Common myeloid progenitor, CD34-positive (primary cell): ENCODE results near the gene MEIS1.

Experiments used
- CTCF ChIA-PET: fragments of 350-600 bp; sonication (Branson Sonifier 250); formaldehyde crosslinking; loops from one replicate; lab custom pipeline; 2021; ENCODE audit warnings: antibody characterized with exemption; lab: Charles Lee
- POLR2A ChIA-PET: fragments of 350-600 bp; sonication (Branson Sonifier 250); formaldehyde crosslinking; loops from one replicate; lab custom pipeline; 2021; ENCODE audit warnings: antibody characterized with exemption; lab: Charles Lee
- DNase-seq, 3 donors: peaks; one replicate each; pipeline versions ENCODE4 v3.0.0 to v3.0.0-alpha.2; 2013
- H3K27ac ChIP-seq, 2 experiments: 1 replicate in 1 of 2; 2 replicates in 1 of 2; pipeline ENCODE4 v1.7.0; 2013; ENCODE audit warnings: inconsistent platforms in 2 of 2, low read length in 2 of 2, mild to moderate bottlenecking in 2 of 2, low read depth in 1 of 2, moderate library complexity in 1 of 2; ENCODE audit not compliant: severe bottlenecking in 2 of 2, insufficient read depth in 1 of 2, poor library complexity in 1 of 2
- H3K27me3 ChIP-seq, 5 experiments: replicated peaks in 2 of 5; 1 replicate in 3 of 5; 2 replicates in 2 of 5; pipeline versions ENCODE4 v1.6.1 to v1.7.0; 2013; ENCODE audit warnings: low read length in 4 of 5, mild to moderate bottlenecking in 2 of 5, moderate library complexity in 2 of 5, inconsistent platforms in 1 of 5; ENCODE audit not compliant: insufficient read depth in 5 of 5, control insufficient read depth in 4 of 5
- H3K36me3 ChIP-seq, 4 experiments: 1 replicate in 2 of 4; 2 replicates in 2 of 4; pipeline versions ENCODE4 v1.6.1 to v1.7.0; 2013; ENCODE audit warnings: low read length in 3 of 4, control low read depth in 1 of 4, mild to moderate bottlenecking in 1 of 4; ENCODE audit not compliant: control insufficient read depth in 4 of 4, insufficient read depth in 4 of 4
- H3K4me1 ChIP-seq, 4 experiments: 1 replicate in 3 of 4; 2 replicates in 1 of 4; pipeline versions ENCODE4 v1.6.1 to v1.7.1; 2013; ENCODE audit warnings: low read length in 3 of 4, mild to moderate bottlenecking in 3 of 4, control low read depth in 1 of 4, inconsistent platforms in 1 of 4, moderate library complexity in 1 of 4; ENCODE audit not compliant: control insufficient read depth in 4 of 4, insufficient read depth in 4 of 4; ENCODE audit errors: control extremely low read depth in 1 of 4
- H3K4me3 ChIP-seq, 7 experiments: 1 replicate in 4 of 7; 2 replicates in 3 of 7; pipeline versions ENCODE4 v1.5.1 to v1.7.0; 2013; ENCODE audit warnings: mild to moderate bottlenecking in 7 of 7, low read length in 6 of 7, moderate library complexity in 6 of 7, inconsistent platforms in 2 of 7, low read depth in 2 of 7, control low read depth in 1 of 7; ENCODE audit not compliant: insufficient read depth in 4 of 7, control insufficient read depth in 1 of 7; ENCODE audit errors: extremely low read depth in 1 of 7
- H3K9me3 ChIP-seq, 5 experiments: 1 replicate in 4 of 5; 2 replicates in 1 of 5; pipeline versions ENCODE4 v1.6.1 to v1.7.1; 2013; ENCODE audit warnings: low read length in 4 of 5, mild to moderate bottlenecking in 2 of 5, inconsistent platforms in 1 of 5, low read depth in 1 of 5, moderate library complexity in 1 of 5; ENCODE audit not compliant: control insufficient read depth in 4 of 5, insufficient read depth in 2 of 5; ENCODE audit errors: control extremely low read depth in 1 of 5
- WGBS: methylation state at CpG from one replicate; pipeline ENCODE4 v1.1.5; 2013; ENCODE audit not compliant: insufficient coverage; 5-methylcytosine and 5-hydroxymethylcytosine counted together

Gene MEIS1

DNA sequence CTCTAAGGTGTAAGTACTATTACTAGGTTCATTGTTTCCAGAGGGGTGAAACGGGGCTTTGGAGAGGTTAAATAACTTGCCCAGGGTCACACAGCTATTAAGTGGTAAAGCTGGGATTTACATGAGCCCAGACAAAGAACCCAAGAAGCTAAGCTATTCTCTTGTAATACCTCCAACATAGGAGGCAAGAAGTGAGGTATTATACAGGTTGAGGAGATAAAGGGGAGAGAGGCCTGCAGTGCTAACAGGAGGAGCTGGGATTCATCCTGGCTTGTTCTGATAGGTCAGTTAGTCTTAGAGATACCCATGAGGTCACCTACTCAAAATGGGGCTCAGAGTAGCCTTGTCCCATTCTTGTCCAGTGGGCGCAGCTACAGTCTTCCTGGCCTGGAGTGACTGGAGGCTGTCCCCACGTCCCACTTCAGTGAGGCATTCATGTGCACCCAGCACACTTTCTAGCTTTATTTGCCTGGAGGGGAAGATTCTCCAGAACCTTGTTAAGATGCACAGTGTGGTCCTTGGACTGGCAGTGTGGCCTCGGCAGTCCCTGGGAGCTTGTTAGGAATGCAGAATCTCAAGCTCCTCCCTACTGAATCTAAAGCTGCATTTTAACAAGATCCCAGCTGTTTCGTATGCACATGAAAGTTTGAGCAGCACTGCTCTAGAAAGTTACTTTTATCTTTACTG, 63.5 kb downstream of the MEIS1 start:
- Histone ChIP-seq H3K4me3 (no peak overlapping the region), H3K9me3 (no peaks in the 10 kb centered on the region), H3K36me3 (peaks cover 0 to 37% (median 12%) of the 10 kb centered on the region in 4 experiments), H3K4me1 (peaks cover 13 to 47% (median 24%) of the 10 kb centered on the region in 4 experiments), H3K27me3 (no peaks in the 10 kb centered on the region), H3K27ac (no peak overlapping the region)
- no peak for DNase-seq
- 92% methylated on average over 5 of the region's 5 CpGs for WGBS
- CTCF ChIA-PET: interaction anchor here (0.9 to 3.1 kb wide), 6 partner anchors 9 to 69 kb away, joined by 3 to 14 read pairs (median 7); no protein-coding TSS in a partner anchor
- POLR2A ChIA-PET: no interaction called here

DNA sequence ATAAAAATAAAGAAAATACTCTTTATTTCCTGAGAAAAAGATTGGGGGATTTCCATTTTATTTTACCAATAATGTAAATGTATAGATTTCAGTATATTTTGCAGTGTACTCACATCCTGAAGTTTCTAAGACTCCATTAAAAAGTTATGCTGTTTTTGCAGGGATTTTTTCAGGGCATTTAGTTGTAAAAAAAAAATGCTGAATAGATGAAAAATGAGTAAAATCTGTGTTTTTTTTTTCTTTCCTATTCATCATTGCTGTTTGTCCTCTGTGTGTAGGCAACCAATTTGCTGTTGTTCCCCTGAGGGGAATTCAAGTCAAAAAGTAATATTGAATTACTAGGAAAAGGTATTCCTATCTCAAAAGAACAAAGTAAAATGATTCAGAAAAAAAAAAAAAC, 66.3 kb downstream of the MEIS1 start:
- Histone ChIP-seq H3K4me1 (peaks cover 0 to 21% (median 3%) of the 10 kb centered on the region in 4 experiments), H3K27ac (no peak overlapping the region), H3K4me3 (no peak overlapping the region), H3K36me3 (peaks cover 2 to 37% (median 11%) of the 10 kb centered on the region in 4 experiments), H3K9me3 (no peaks in the 10 kb centered on the region), H3K27me3 (no peaks in the 10 kb centered on the region)
- POLR2A ChIA-PET: no interaction called here
- DNase-seq: no peak
- CTCF ChIA-PET: interaction anchor here (1.4 kb wide), 2 partner anchors 14 to 57 kb away, joined by 4 to 5 read pairs; no protein-coding TSS in a partner anchor

DNA sequence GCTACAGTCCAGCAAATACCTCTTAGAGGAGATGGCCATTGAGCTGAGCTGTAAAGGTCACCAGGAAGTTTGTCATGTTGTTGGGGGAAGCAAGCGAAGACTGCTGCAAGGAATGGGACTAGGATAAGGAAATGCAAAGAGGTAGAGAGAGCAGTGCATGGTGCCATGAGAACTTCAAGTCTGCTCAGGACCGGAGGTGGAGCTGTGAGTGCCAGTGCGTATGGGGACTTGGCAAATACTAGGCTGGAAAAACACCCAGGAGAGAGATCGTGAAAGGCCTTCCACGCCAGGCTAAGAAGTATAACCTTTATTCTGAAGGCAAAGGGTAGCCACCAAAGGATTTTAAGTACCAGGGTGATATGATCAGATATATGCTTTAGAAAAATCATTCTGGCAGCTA, 71.3 kb downstream of the MEIS1 start:
- Histone ChIP-seq H3K4me1 (peaks cover 13 to 42% (median 29%) of the 10 kb centered on the region in 4 experiments), H3K27ac (no peak overlapping the region), H3K4me3 (no peak overlapping the region), H3K9me3 (no peaks in the 10 kb centered on the region), H3K27me3 (no peaks in the 10 kb centered on the region), H3K36me3 (peaks cover 2 to 21% (median 8%) of the 10 kb centered on the region in 4 experiments)
- 94% methylated on average over 4 of the region's 5 CpGs for WGBS
- no peak for DNase-seq
- CTCF ChIA-PET: no interaction called here
- POLR2A ChIA-PET: no interaction called here

DNA sequence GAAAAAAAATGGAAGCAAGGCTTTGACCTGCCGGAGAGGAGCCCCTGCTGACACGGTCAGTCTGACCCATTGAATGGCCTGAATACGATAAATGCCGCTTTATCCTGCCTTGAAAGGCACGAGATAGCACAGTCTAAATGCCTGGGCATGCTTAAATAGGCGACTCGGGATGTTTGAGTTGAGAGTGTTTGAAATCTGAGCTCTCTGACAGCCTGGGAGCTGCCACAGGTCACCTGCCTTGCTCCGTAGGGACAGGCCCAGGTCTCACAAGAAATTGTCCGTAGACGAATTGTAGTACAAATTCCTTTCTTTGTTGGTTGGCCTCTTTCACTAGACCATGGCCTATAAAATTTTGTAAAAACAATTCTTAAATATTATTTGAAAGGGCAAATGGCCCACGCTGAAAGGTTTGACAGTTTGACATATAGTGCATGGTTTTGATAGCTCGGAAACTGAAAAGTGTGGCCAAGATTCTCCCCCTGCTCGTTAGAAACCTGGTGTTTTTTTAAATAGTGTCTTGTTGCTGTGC, 72.8 kb downstream of the MEIS1 start:
- Histone ChIP-seq H3K9me3 (no peaks in the 10 kb centered on the region), H3K4me3 (peak overlapping the region in 3 of 7 experiments; percentile 27 to 58 (median 43)), H3K36me3 (peaks cover 2 to 22% (median 12%) of the 10 kb centered on the region in 4 experiments), H3K27ac (peak overlapping the region; percentile 43 to 76), H3K4me1 (peaks cover 13 to 43% (median 29%) of the 10 kb centered on the region in 4 experiments), H3K27me3 (no peaks in the 10 kb centered on the region)
- ChIA-PET CTCF (interaction anchor here (1.0 to 3.3 kb wide), 6 partner anchors 9 to 74 kb away, joined by 3 to 19 read pairs (median 6); no protein-coding TSS in a partner anchor), POLR2A (no interaction called here)
- DNase-seq: peak in 2 of 3 donors; percentile 39 to 57
- WGBS: 66% methylated on average over 10 of the region's 13 CpGs

DNA sequence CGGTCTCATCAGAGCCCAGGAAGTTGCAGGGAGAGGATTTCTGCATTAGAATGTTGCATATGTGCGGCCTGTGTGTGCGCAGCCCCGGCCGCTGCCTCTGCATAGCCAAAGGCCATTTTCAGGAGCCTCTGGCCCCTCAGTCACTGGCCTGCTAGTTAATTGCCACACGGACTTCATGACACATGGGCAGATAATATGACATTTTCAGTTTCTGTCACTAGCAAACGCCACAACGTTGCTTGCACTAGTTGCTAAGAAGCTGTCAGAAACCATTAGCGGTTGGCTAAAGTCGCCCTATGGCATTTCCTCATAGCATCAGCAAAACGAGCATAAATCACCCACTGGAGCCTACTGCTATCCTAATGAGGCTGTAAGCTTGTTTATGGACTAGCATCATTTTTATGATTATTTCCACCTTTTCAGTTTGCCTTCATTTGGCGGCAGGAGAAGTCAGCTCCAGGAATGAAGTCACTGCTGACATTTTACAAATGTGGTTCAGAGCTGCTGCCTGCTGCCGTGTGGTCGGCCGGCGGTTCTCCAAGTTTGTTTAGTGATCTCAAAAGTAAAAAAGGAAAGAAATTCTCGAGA, 73.7 kb downstream of the MEIS1 start:
- 45% methylated on average over 14 of the region's 17 CpGs for WGBS
- ChIA-PET POLR2A (no interaction called here), CTCF (interaction anchor here (0.9 to 3.3 kb wide), 6 partner anchors 10 to 75 kb away, joined by 3 to 19 read pairs (median 4); no protein-coding TSS in a partner anchor)
- Histone ChIP-seq H3K4me1 (peaks cover 13 to 44% (median 29%) of the 10 kb centered on the region in 4 experiments), H3K9me3 (no peaks in the 10 kb centered on the region), H3K4me3 (peak overlapping the region in 6 of 7 experiments; percentile 4 to 58 (median 26)), H3K27me3 (no peaks in the 10 kb centered on the region), H3K27ac (peak overlapping the region; percentile 43 to 76), H3K36me3 (peaks cover 2 to 18% (median 11%) of the 10 kb centered on the region in 4 experiments)
- peak in 2 of 3 donors; percentile 79 to 84 for DNase-seq

DNA sequence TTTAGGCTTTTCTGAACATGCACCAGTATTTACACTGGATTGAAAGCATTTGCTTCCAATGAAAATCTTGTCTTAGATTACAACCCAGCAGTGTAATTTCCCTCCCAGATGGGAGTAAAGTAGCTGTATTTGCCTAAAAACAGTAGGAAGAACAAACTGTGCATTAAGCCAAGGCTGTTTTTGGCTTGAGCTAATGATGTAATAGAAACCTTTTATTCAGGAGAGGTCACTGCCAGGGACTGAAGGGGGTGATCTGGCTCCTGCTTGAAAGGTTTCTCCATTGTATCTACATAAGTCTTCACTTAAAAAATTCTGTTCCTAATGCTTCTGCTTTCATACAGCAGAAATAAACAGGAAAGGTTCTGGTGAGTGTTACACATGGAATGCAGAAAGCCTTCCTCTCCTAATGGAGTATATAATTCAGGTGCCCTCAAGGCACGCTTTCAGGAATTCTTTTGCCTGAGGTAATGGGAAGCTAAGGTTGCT, 74.4 kb downstream of the MEIS1 start:
- peak overlapping the region in 1 of 2 experiments; percentile 76 for H3K27ac ChIP-seq
- no peaks in the 10 kb centered on the region for H3K9me3 ChIP-seq
- peaks cover 2 to 17% (median 10%) of the 10 kb centered on the region in 4 experiments for H3K36me3 ChIP-seq
- H3K4me1 ChIP-seq: peaks cover 13 to 44% (median 29%) of the 10 kb centered on the region in 4 experiments
- WGBS: no CpG with 5 or more reads among the region's 1 CpG
- no peak for DNase-seq
- ChIA-PET CTCF (interaction anchor here (0.9 to 3.3 kb wide), 4 partner anchors 12 to 75 kb away, joined by 3 to 19 read pairs (median 4); no protein-coding TSS in a partner anchor), POLR2A (no interaction called here)
- H3K4me3 ChIP-seq: peak overlapping the region in 2 of 7 experiments; percentile 43 to 58
- H3K27me3 ChIP-seq: no peaks in the 10 kb centered on the region
